Lung (tissue), 12 donors: ENCODE measurements around the gene CORO1C. TPM values are rescaled to one million over a fixed set of nuclear protein-coding genes. Genes with fewer than 3 reads are reported as not detected.
A peak's percentile ranks its signal among the peaks of the same experiment; 100 is the strongest.

Experiments
- ATAC-seq: fragments of 200-7000 bp; cut with Tn5 transposase; one replicate; pipeline ENCODE4 v1.9.1; 2020; ENCODE audit warnings: moderate number of reproducible peaks; ENCODE audit not compliant: insufficient read depth, low FRiP score
- DNase-seq, 3 donors: peaks; one replicate each; pipeline ENCODE4 v3.0.0-alpha.2; 2013 to 2017
- H3K27ac ChIP-seq, 2 donors: one replicate each; pipeline ENCODE4 v1.5.1; 2013; ENCODE audit warnings: mild to moderate bottlenecking in 2 of 2, moderate library complexity in 2 of 2, control low read depth in 1 of 2, inconsistent platforms in 1 of 2, low read depth in 1 of 2, low read length in 1 of 2
- H3K27me3 ChIP-seq, 3 donors: one replicate each; pipeline ENCODE4 v1.5.1; 2013; ENCODE audit warnings: low read length in 2 of 3; ENCODE audit not compliant: control insufficient read depth in 3 of 3, insufficient read depth in 3 of 3
- H3K36me3 ChIP-seq, 4 donors: one replicate each; pipeline ENCODE4 v1.5.1; 2013; ENCODE audit warnings: low read length in 4 of 4, mild to moderate bottlenecking in 1 of 4, moderate library complexity in 1 of 4; ENCODE audit not compliant: control insufficient read depth in 4 of 4, insufficient read depth in 4 of 4
- H3K4me1 ChIP-seq, 5 donors: one replicate each; pipeline ENCODE4 v1.5.1; 2013; ENCODE audit warnings: low read length in 5 of 5, mild to moderate bottlenecking in 2 of 5, moderate library complexity in 1 of 5; ENCODE audit not compliant: control insufficient read depth in 5 of 5, insufficient read depth in 5 of 5
- H3K4me3 ChIP-seq: one replicate; pipeline ENCODE4 v1.5.1; 2013; ENCODE audit warnings: mild to moderate bottlenecking, control low read depth, moderate library complexity
- H3K9ac ChIP-seq, 2 donors: one replicate each; pipeline ENCODE4 v1.5.1; 2013; ENCODE audit warnings: low read length in 2 of 2, control low read depth in 1 of 2; ENCODE audit not compliant: insufficient read depth in 1 of 2
- H3K9me3 ChIP-seq, 4 donors: one replicate each; pipeline ENCODE4 v1.5.1; 2013; ENCODE audit warnings: low read length in 3 of 4, mild to moderate bottlenecking in 1 of 4, moderate library complexity in 1 of 4; ENCODE audit not compliant: control insufficient read depth in 4 of 4, insufficient read depth in 3 of 4
- WGBS, 2 donors: extraction: QIAGEN DNeasy Blood & Tissue Kit; methylation state at CpG; one replicate each; pipeline ENCODE4 v1.1.7; 2013; 5-methylcytosine and 5-hydroxymethylcytosine counted together
- polyA plus RNA-seq, 2 donors: library from polyadenylated mRNA; stranded (reverse); fragments of 200-250 nt; gene quantifications; one replicate each; pipeline ENCODE4 v1.2.1, GENCODE V29; 2013
- total RNA-seq, 2 donors: library from RNA; depleted of rRNA in 1 of 2; stranded (reverse); fragments of >200 nt in 1 of 2; gene quantifications; one replicate each; pipeline ENCODE4 v1.2.1, GENCODE V29; 2014 to 2021
- TF ChIP-seq, protein P1 (sequence below): IDR thresholded peaks from 2 replicates; pipeline ENCODE4 v1.5.1; 2012; ENCODE audit warnings: mild to moderate bottlenecking; ENCODE audit errors: control extremely low read depth, extremely low read depth
- donor health status: control.
- donor health status: control.
- donor health status: Bipolar disorder and iron deficiency.
- donor health status: healthy.
- donor health status: DM: yes; HTN: yes; CAD: no.

The CORO1C gene
- total and polyA plus RNA-seq, 4 donors = 36.4 to 227 (median 105) TPM

DNA sequence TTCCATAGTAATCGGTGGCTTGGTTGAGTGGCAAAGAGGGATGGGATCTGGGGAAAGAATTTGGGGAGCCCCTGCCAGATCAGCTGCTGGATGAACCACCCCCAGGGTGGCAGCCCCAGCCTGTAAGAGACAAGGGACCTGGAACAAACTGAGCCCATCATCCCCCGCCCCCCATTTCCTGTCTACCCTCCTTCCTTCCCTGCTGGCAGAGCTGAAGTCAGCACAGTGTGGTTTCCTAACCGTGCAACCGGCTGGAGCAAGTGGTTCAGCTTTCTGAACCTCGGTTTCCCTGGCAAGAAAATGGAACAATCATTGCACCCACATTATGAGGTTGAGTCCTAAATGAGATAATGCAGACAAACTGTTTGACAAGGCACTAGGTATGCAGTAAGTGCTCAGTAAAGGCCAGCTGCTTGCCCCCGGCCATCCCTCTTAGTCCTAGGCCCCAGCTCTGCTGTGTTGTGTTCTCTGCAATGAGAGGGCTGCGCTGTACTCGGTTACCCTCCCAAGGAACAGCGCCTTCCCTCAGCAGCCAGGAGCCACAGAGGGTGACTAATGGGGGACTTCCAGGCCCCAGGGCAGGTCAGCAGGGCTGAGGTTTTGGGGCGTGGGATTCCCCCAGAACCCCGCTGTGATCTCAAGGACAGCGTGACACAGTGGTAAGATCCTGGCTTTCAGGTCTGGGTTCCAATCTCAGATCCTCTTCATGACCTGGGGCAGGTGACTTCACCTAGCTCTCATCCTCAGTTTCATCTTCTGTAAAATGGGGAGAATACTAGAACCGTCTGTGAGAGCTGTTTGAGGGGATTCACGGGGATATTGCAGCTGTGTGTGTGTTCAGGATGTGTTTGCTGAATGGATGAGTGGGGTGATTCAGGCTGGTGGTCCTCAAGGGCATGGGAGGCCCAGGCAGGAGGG, 114.1 kb downstream of the CORO1C start:
- no peak overlapping the region for H3K9ac ChIP-seq
- H3K27me3 ChIP-seq = no peaks in the 10 kb centered on the region
- peaks cover 0 to 15% (median 7%) of the 10 kb centered on the region in 5 donors for H3K4me1 ChIP-seq
- DNase-seq (peak in 1 of 3 donors; percentile 29), ATAC-seq (no peak)
- H3K27ac ChIP-seq = no peak overlapping the region
- TF ChIP-seq, protein P1, sequence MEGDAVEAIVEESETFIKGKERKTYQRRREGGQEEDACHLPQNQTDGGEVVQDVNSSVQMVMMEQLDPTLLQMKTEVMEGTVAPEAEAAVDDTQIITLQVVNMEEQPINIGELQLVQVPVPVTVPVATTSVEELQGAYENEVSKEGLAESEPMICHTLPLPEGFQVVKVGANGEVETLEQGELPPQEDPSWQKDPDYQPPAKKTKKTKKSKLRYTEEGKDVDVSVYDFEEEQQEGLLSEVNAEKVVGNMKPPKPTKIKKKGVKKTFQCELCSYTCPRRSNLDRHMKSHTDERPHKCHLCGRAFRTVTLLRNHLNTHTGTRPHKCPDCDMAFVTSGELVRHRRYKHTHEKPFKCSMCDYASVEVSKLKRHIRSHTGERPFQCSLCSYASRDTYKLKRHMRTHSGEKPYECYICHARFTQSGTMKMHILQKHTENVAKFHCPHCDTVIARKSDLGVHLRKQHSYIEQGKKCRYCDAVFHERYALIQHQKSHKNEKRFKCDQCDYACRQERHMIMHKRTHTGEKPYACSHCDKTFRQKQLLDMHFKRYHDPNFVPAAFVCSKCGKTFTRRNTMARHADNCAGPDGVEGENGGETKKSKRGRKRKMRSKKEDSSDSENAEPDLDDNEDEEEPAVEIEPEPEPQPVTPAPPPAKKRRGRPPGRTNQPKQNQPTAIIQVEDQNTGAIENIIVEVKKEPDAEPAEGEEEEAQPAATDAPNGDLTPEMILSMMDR = no peak
- H3K36me3 ChIP-seq = no peaks in the 10 kb centered on the region
- H3K9me3 ChIP-seq = no peaks in the 10 kb centered on the region
- H3K4me3 ChIP-seq = no peak overlapping the region
- WGBS, 2 donors = 56 to 66% methylated on average over 14 of the region's 14 CpGs

DNA sequence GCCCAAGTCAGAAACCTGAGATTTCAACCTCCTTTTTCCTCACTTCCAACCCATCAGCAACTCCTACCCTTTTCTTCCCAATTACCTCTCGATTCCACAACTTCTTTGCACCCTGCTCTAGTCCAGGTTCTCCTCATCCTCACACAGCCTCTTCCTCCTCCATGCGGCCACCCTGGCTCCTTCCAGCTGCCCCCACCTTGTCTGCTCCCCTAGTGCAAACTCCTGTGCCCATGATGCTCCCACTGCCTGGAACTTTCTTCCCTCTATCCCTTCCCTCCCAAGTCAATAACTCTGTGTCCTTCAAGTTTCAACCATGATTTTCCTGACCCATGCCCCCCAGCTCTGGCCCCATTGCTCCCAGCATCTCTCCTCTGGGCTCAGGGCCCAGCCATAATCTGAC, 115.0 kb downstream of the CORO1C start:
- TF ChIP-seq, protein P1 = no peak
- H3K4me3 ChIP-seq = no peak overlapping the region
- no peak for DNase-seq
- H3K36me3 ChIP-seq = no peaks in the 10 kb centered on the region
- H3K27me3 ChIP-seq = no peaks in the 10 kb centered on the region
- H3K27ac ChIP-seq = no peak overlapping the region
- 90 to 95% methylated on average over 2 of the region's 2 CpGs for WGBS, 2 donors
- H3K9me3 ChIP-seq = no peaks in the 10 kb centered on the region
- H3K4me1 ChIP-seq = peaks cover 0 to 15% (median 6%) of the 10 kb centered on the region in 5 donors
- no peak overlapping the region for H3K9ac ChIP-seq
- no peak for ATAC-seq

DNA sequence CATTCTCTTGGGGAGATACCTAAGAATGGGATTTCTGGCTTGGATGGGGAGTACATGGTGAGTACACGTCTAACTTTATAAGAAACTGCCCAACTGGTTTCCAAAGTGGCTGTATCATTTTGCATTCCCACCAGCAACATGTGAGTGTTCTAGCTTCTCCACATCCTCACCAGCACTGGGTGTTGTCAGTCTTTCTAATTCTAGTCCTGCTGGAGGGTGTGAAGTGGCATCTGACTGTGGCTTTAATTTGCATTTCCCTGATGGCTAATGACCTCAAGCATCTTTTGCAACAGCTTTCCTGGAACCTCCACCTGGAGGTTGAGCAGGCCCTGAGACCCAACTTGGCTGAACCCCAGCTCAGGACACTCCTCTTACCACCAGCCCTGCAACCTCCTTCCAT, 115.4 kb downstream of the CORO1C start:
- Histone ChIP-seq H3K4me3 (no peak overlapping the region), H3K27ac (no peak overlapping the region), H3K9ac (no peak overlapping the region), H3K9me3 (no peaks in the 10 kb centered on the region), H3K36me3 (no peaks in the 10 kb centered on the region), H3K27me3 (no peaks in the 10 kb centered on the region), H3K4me1 (peaks cover 0 to 16% (median 6%) of the 10 kb centered on the region in 5 donors)
- 89 to 97% methylated on average over 1 of the region's 1 CpG for WGBS, 2 donors
- DNase-seq (no peak), ATAC-seq (no peak)
- TF ChIP-seq, protein P1 = no peak
